ENCODE measurements around the gene CYP4V2.

CYP4V2 gene

GRCh38 chr4:186161138-186161537 lies 30.2 kb upstream of the CYP4V2 start:
- Mint-ChIP-seq H3K4me1 (no peaks in the 10 kb centered on the region), H3K27me3 (ENCODE audit: low read depth) (no peaks in the 10 kb centered on the region), H3K4me3 (no peak overlapping the region), H3K27ac (peak overlapping the region in 1 of 3 experiments; percentile 17), H3K9me3 (no peaks in the 10 kb centered on the region), H3K36me3 (ENCODE audit: low read depth) (peaks cover 5% of the 10 kb centered on the region)
- no peak for TF ChIP-seq CTCF (IDR thresholded peaks at IDR 0.05; ENCODE audit: unreplicated experiment in 3 of 3)

GRCh38 chr4:186166852-186167512 lies 24.4 kb upstream of the CYP4V2 start:
- Mint-ChIP-seq H3K4me3 (no peak overlapping the region), H3K9me3 (no peaks in the 10 kb centered on the region), H3K36me3 (ENCODE audit: low read depth) (peaks cover 9% of the 10 kb centered on the region), H3K27me3 (ENCODE audit: low read depth) (no peaks in the 10 kb centered on the region), H3K27ac (no peak overlapping the region), H3K4me1 (no peaks in the 10 kb centered on the region)
- no peak for TF ChIP-seq CTCF (IDR thresholded peaks at IDR 0.05; ENCODE audit: unreplicated experiment in 3 of 3)

- Mint-ChIP-seq H3K27ac (no peak overlapping the region), H3K9me3 (no peaks in the 10 kb centered on the region), H3K4me3 (no peak overlapping the region), H3K4me1 (no peaks in the 10 kb centered on the region), H3K36me3 (ENCODE audit: low read depth) (peaks cover 9% of the 10 kb centered on the region), H3K27me3 (ENCODE audit: low read depth) (no peaks in the 10 kb centered on the region)
- TF ChIP-seq CTCF (IDR thresholded peaks at IDR 0.05; ENCODE audit: unreplicated experiment in 3 of 3): no peak
These were observed 23.8 kb upstream of the CYP4V2 start for GRCh38 chr4:186167605-186168004.

GRCh38 chr4:186168750-186169149 lies 22.6 kb upstream of the CYP4V2 start:
- Mint-ChIP-seq H3K36me3 (ENCODE audit: low read depth) (peaks cover 9% of the 10 kb centered on the region), H3K27me3 (ENCODE audit: low read depth) (no peaks in the 10 kb centered on the region), H3K4me3 (no peak overlapping the region), H3K27ac (no peak overlapping the region), H3K9me3 (no peaks in the 10 kb centered on the region), H3K4me1 (no peaks in the 10 kb centered on the region)
- no peak for TF ChIP-seq CTCF (IDR thresholded peaks at IDR 0.05; ENCODE audit: unreplicated experiment in 3 of 3)

- Mint-ChIP-seq H3K9me3 (no peaks in the 10 kb centered on the region), H3K4me3 (no peak overlapping the region), H3K4me1 (no peaks in the 10 kb centered on the region), H3K36me3 (ENCODE audit: low read depth) (peaks cover 9% of the 10 kb centered on the region), H3K27me3 (ENCODE audit: low read depth) (no peaks in the 10 kb centered on the region), H3K27ac (no peak overlapping the region)
- TF ChIP-seq CTCF (IDR thresholded peaks at IDR 0.05; ENCODE audit: unreplicated experiment in 3 of 3): no peak
These were observed 21.9 kb upstream of the CYP4V2 start for GRCh38 chr4:186169333-186169944.

Measured in nephron (organoid).